HG02763 (cell line): ENCODE results near the gene RGMA.
"Not testable (repeated sequence)": the region's sequence is repeated elsewhere in the genome, so short reads cannot be mapped to it uniquely, and the experiment has no call there.

ENCODE experiments used
- ATAC-seq: cut with Tn5 transposase; IDR thresholded peaks from one replicate; pipeline ENCODE4 v1.9.1; 2021; ENCODE audit warnings: mild to moderate bottlenecking, moderate library complexity; ENCODE audit not compliant: unreplicated experiment

Gene RGMA

DNA sequence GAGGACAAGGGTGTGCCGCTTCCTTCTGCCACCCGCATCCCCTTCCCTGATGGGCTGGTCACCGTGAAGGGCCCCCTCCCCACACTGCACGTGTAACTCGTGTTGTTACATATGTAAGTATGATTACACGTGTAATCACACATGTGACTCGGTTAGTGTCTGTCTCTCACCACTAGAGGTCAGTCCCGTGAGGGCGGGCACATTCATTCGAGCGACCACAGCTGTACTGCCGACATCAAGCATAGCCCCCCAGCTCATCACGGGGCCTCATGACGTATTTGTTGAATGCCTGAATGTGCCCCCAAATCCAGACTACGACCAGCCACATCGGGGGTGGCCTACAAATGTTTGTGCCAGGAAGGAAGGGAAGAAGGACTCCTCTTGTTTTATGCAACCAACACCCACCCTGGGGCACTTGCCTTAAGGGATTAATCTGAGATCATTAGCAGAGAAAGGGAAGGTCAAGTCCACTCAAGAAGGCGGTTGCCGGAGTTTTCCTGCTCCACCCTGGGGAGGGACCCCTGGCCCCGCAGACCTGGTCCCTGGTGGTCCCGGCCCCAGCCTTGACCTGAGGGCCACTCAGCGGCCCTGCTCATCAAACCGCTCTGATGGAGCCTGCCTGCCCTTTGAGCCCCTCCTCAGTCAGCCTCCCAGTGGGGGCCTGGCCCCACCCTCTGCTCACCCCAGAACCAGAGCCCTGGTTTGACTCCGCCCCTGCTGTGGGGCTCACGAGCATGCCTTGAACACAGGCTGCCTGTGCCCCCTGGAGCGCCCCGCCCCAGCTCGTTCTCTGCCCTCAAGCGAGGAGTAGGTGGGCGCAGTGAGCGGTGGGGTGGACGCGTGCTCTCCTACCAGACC, 52.8 kb downstream of the RGMA start:
- ATAC-seq = peak; percentile 66

DNA sequence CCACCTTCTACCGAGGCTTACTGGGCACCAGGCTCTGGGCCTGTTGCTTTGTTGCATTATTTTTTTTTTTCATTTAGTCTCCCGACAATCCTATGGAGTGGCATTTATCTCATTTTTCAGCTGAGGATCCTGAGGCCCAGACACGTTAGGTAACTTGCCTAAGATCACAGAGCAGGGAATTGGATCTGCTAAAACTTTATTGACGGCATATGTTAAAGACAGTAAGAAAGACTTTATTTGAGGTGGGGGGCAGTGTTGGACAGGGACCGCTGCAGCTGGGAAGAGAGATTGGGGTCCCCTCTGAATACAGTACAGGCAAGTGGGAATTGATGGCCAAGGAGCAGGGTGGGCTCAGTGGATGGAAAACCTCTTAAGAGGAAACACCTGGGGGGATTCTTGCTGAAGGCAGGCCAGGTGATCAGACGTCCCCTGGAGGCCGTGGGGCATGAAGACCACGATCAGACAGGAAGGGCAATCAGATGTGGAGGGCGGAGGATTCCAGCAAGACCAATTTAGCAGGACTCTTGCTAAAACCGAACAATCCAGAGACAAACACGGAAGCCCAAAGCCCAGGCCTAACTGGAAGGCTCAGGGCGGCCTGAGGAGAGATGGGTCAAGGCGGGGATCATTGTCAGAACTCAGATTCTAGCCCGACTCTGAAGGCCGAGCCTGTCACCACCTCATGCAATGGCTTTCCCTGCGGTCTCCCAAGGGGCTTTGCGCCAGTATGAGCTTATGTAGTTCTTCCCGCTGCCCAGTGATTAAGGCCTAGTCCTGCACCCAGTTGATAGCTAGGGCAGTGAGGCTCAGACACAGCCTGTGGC, 53.7 kb downstream of the RGMA start:
- no peak for ATAC-seq

DNA sequence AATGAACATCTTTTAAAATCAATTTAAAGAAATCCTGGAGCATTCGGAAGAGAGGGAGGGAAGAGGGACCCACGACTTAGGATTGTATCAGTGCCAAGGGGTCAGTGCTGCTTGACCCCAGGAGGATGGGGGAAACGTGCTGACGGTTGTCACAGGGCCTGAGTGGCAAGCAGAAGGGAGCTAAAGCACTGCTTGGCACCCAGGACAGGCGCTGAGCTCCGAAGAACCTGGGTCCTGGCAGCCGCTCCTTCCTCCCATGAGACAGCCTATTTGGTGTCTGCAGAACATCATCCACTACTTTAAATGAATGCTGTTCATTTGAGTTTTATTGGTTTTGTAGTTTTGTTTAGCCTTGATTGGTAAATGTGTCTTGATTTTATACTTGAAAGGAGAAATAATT, 54.5 kb downstream of the RGMA start:
- no peak for ATAC-seq

DNA sequence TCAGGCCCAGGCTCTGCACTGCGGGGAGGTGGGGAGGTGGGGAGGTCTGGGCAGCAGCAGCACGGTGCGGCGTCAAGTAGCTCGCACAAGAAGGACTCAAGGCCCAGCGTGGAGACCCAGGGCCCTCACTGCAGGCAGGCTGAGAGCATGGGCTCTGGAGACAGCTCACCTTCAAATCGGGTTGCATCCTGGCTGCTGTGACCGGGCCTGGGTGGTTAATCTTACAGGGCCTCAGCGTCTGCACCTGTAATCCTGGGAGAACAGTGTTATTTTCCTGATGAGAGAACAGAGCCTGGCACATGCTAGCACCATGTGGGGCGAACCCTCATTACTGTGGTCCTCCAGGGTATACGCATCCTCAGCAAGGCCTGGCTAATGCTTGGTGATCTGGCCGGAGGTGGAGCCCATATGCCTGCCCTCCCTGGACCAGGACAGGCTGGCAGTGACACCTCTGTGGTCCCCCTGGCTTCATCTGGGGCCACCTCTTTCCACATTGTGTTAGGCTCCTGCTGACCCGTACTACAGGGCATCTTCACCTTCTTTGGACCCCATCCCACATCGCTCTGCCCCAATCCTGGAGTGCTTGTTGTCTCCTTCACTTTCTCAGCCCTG, 55.5 kb downstream of the RGMA start:
- ATAC-seq = no peak

DNA sequence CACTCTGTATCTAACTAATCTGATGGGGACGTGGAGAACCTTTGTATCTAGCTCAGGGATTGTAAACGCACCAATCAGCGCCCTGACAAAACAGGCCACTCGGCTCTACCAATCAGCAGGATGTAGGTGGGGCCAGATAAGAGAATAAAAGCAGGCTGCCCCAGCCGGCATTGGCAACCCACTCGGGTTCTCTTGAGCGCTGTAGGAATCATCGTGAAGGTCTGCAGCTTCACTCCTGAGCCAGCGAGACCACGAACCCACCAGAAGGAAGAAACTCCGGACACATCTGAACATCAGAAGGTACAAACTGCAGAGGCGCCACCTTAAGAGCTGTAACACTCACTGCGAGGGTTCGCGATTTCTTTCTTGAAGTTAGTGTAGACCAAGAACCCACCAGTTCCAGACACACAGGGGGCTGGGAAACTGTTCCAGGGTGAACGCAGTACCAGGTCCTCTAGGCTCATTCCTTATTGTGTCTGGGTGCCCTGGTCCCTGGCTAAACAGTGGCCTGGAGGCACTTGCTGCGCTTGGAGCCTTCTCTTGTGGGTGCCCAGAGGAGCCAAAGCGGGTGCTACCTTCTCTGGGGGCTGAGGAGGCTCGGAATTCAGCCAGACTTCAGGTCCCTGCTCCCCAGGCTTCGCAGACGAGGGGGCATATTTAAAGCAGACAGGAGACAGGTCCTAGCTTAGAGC, 56.4 kb downstream of the RGMA start:
- ATAC-seq = not testable (repeated sequence)

DNA sequence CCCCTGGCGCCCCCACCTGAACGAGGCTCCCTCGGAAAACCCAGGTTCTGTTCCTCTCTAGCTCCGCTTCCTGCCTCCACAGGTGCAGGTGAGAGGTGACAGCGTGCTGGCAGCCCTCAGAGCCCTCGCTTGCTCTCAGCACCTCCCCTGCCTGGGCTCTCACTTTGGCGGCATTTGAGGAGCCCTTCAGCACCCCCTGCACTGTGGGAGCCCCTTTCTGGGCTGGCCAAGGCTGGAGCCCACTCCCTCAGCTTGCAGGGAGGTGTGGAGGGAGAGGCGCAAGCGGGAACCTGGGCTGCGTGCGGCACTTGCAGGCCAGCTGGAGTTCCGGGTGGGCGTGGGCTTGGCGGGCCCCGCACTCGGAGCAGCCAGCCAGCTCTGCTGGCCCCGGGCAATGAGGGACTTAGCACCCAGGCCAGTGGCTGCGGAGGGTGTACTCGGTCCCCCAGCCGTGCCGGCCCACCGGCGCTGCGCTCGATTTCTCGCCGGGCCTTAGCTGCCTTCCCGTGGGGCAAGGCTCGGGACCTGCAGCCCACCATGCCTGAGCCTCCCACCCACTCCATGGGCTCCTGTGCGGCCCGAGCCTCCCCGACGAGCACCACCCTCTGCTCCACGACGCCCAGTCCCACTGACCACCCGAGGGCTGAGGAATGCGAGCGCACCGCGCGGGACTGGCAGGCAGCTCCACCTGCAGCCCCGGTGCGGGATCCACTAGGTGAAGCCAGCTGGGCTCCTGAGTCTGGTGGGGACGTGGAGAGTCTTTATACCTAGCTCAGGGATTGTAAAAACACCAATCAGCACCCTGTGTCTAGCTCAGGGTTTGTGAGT, 57.2 kb downstream of the RGMA start:
- not testable (repeated sequence) for ATAC-seq

DNA sequence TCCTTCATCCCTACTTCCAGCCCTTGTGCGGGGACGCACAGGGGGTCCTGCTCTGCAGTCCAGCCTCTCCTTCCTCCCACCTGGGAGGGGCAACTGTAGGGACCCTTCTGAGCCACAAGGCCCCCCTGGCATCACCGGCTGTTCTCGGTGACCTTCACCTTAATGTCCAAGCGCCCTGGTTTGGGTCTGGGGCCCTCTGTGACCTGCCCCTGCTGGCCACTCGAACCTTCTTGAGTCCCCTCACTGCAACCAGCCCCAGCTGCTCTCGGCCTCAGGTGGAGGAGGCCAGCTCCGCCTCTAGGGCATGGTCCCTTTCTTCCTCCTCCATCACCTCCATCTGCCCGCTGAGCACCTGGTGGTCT, 57.9 kb downstream of the RGMA start:
- no peak for ATAC-seq

DNA sequence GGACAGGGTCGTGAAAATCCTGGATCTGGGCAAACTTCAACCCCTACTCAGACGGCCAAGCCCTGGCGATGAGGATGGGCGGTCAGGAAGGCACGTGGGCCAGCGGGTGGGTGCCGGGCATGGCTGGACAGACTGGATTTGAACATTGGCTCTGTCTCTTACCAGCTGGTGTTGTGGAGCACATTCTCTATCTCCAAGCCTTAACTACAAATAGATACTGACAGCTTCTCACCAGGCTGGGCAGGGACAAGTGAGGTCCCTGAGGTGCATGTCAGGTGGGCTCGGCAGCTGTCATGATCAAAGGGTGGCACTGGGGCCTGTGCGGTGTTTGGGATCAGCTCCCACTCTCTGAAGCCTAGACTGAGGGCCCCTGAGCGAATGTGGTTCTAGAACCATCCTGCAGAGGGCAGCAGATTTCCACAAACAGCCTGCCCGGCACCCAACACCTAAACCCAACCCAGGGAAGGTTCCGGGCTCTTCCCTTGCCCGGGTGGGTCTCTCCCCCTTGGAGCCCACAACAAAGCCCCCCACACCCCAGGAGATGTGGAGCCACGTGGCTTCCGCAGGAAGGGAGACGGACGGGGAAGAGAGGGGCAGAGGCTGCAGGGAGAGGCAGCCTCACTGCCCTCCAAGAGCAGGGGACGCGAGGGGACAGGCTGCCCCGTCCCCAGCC, 58.4 kb downstream of the RGMA start:
- ATAC-seq = peak; percentile 67

GRCh38 chr15:93029836-93030429, 59.1 kb downstream of the RGMA start:
- ATAC-seq = no peak

GRCh38 chr15:93029214-93029835, 59.7 kb downstream of the RGMA start:
- ATAC-seq = no peak

GRCh38 chr15:93028632-93029213, 60.3 kb downstream of the RGMA start:
- no peak for ATAC-seq

GRCh38 chr15:93028111-93028631, 60.8 kb downstream of the RGMA start:
- no peak for ATAC-seq

- no peak for ATAC-seq
Measured at GRCh38 chr15:93027413-93027812, 61.6 kb downstream of the RGMA start.

DNA sequence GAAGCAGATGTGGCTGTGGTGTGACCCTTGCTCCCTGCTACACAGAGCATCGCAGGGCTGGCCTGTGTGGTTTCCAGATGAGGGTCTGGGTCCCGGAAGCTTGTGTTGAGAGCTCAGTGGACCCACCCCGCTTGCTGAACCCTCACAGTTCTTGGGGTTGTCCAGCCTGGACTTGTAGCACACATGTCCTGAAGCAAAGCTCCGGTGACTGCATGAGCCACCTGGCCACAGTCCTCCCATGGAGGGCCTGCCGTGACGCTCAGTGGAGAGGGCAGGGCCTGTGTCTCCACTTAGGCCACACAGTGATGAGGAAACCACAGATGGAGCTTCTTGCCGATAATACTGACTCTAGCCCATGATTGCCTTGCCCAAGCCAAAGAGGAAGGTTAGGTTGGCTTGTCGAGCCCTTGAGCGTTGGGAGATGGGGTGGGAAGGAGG, 62.6 kb downstream of the RGMA start:
- ATAC-seq = no peak

GRCh38 chr15:93025625-93025982, 63.4 kb downstream of the RGMA start:
- ATAC-seq = no peak

DNA sequence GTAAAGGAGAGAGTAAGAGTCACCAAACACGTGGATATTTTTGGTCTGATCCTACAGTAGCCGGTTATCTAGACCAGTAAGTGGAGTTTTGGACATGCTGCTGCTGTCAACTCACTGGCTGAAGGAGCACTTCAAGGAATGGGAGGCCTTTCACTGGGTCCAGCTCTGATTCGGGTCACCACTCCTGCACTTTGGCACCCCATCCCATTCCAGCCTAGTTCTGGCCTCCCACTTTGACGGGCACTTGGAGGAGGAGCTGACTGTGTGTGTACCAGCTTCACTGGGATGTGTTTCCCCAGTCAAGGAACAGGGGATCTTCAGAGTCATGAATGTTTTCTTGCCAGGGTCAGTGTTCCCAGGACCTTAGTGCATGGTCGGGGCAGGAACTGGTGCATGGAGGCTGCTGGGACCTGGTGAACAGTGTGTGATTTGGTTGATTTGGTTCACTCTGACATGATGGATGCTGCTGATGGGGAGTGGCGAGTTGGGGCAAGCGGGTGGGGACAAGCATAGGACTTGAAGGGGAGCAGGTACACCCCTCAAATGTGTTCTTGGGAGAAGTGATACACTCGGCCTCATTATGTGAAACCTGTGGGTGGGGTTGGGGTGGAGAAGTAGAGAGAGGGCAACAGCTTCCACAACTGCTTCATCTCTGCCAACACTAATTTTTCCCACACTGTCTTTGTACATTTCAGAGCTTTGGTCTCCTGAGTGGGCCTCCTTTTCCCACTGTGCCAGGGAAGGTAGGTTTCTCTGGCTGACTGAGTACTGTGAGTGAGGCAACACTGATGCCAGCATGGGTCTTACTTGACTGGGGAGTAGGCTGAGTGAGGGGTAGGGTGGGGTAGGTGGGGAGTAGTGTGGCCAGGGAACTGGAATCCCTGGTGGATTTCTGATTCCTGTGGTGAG, 64.0 kb downstream of the RGMA start:
- no peak for ATAC-seq

DNA sequence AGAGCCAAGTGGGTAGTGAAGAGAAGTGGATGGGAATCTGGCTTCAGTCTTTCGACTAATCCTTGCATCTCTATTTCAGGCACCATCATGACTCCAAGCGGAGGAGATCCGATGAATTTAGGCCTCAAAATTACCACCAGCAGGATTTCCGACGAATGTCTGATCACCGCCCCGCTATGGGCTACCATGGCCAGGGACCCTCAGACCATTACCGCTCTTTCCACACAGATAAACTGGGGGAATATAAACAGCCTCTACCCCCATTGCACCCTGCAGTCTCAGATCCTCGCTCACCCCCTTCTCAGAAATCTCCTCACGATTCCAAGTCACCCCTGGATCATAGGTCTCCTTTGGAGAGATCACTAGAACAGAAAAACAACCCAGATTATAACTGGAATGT, 64.7 kb downstream of the RGMA start:
- no peak for ATAC-seq
